PFSK-1 (cell line): ENCODE data around the gene CEACAM7.

Source experiments
- FOXP2 ChIP-seq: optimal IDR thresholded peaks from 2 replicates; pipeline ENCODE3; 2011; ENCODE audit warnings: borderline replicate concordance, control low read depth, inconsistent platforms; ENCODE audit not compliant: insufficient read depth; ENCODE audit errors: extremely low read length, extremely low read depth
- POLR2AphosphoS5 ChIP-seq: IDR thresholded peaks from 2 replicates; pipeline ENCODE4 v1.6.1; 2012; ENCODE audit warnings: low read depth, mild to moderate bottlenecking, control low read depth, low read length, moderate library complexity
- REST ChIP-seq, 2 experiments: IDR thresholded peaks; 2 replicates each; pipeline versions ENCODE4 v1.6.1 to v1.8.0; 2011 to 2012; ENCODE audit warnings: low read depth in 2 of 2, low read length in 2 of 2, control low read depth in 1 of 2, inconsistent platforms in 1 of 2, mild to moderate bottlenecking in 1 of 2, moderate library complexity in 1 of 2; ENCODE audit not compliant: insufficient read depth in 1 of 2
- SIN3A ChIP-seq: IDR thresholded peaks from 2 replicates; pipeline ENCODE4 v1.6.1; 2012; ENCODE audit warnings: mild to moderate bottlenecking, low read length, moderate library complexity, borderline replicate concordance; ENCODE audit not compliant: insufficient read depth
- TAF1 ChIP-seq: IDR thresholded peaks from 2 replicates; pipeline ENCODE4 v1.6.1; 2012; ENCODE audit warnings: low read length, control low read depth, borderline replicate concordance; ENCODE audit not compliant: insufficient read depth

CEACAM7 gene

DNA sequence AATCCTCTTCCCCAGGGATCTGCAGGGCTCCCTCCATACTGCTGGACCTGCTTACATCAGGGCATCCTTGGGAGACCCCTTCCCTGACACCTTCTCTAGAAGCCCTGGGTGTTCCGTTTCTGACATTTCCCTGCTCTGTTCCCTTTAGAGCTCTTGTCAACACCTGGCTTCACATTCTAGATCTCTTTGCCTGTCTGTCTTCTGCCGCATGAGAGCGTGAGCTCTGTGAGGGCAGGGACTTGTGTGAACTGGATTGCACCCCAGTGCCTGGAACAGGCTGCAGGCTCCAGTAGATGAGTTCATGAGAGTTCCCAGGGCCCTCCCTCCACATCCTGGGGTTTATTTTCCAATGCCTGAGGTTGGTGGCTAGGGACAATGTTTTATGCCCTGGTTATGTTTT, 651 bp downstream of the CEACAM7 start:
- TF ChIP-seq REST (IDR thresholded peaks at IDR 0.05; ENCODE audit: insufficient read depth in 1 of 2, low read depth in 2 of 2, low read length in 2 of 2) (no peak), FOXP2 (no peak), TAF1 (no peak), POLR2AphosphoS5 (no peak), SIN3A (no peak)

- TF ChIP-seq TAF1 (no peak), POLR2AphosphoS5 (no peak), FOXP2 (no peak), REST (IDR thresholded peaks at IDR 0.05; ENCODE audit: insufficient read depth in 1 of 2, low read depth in 2 of 2, low read length in 2 of 2) (no peak), SIN3A (no peak)
Observed at GRCh38 chr19:41682437-41682836, 5.6 kb downstream of the CEACAM7 start.

- TF ChIP-seq FOXP2 (no peak), REST (IDR thresholded peaks at IDR 0.05; ENCODE audit: insufficient read depth in 1 of 2, low read depth in 2 of 2, low read length in 2 of 2) (no peak), POLR2AphosphoS5 (no peak), SIN3A (no peak), TAF1 (no peak)
Observed at GRCh38 chr19:41671486-41671885, 16.6 kb downstream of the CEACAM7 start.

- no peak for TF ChIP-seq FOXP2
Observed at GRCh38 chr19:41670755-41671154, 17.3 kb downstream of the CEACAM7 start.

GRCh38 chr19:41668315-41668714, 19.8 kb downstream of the CEACAM7 start:
- no peak for TF ChIP-seq TAF1
- no peak for TF ChIP-seq POLR2AphosphoS5
- no peak for TF ChIP-seq REST (IDR thresholded peaks at IDR 0.05; ENCODE audit: insufficient read depth in 1 of 2, low read depth in 2 of 2, low read length in 2 of 2)
- TF ChIP-seq SIN3A: no peak
- no peak for TF ChIP-seq FOXP2
